HG03342 (cell line): Measurements from ENCODE around the gene TIMP3.

Experiments
- ATAC-seq: cut with Tn5 transposase; IDR thresholded peaks from one replicate; pipeline ENCODE4 v1.9.1; 2021; ENCODE audit warnings: mild to moderate bottlenecking, moderate library complexity; ENCODE audit not compliant: unreplicated experiment

TIMP3 gene

GRCh38 chr22:32805361-32805881, 3.9 kb downstream of the TIMP3 start:
- no peak for ATAC-seq

GRCh38 chr22:32806296-32806695, 4.8 kb downstream of the TIMP3 start:
- ATAC-seq: no peak

DNA sequence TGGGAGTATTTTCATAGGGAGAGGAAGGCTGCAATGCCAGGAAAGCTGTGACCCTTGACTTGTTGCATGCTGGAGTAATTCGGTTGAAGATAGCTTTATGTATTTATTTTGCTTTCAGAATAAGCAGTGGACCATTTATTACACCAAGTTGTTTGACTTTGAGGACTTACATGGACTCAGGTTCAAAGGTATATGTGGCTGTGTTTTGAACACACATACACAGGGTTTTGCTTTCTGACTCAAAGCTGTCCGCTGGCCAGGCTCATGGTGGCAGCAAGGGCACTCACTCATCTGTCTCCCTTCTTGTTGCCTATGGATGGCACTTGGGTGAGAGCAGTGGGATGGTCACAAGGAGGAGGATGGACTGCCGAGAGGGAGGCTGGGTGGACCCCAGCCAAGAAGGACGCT, 6.5 kb downstream of the TIMP3 start:
- ATAC-seq: no peak

DNA sequence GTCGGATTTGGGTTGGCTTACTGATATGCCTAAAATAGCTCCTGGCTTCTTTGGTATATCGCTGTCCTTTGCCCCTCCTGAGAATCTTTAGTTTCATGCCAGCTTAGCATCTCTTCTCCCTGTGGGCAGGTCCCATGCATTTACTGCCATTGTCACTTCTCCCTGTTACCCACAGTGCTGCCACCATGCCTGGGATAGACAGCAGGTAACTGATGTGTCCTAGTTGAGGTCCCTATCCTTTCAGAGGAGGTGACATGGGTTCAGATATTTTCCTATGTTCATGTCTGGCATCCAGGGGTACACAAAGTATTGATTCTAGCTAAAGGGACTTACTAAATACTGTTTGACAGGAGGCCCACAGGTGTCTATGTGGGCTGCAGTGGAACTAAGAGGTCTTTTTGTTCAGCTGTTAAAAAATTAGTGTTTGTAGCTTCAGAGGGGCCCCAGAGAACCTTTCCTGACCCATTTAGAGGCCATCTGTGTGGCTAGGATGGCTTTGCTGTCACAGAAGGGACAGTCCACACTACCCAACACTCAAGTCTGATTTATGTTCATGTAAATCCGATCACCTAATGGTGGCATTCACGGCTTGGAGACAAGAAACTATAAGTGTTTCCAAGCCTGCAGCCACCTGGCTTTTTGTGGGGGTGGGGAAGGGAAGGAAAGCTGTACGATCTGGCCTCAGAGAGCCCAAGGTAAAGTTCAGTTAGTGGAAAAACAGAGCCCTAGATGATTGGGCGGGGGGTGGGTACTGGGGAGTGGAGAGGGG, 8.5 kb downstream of the TIMP3 start:
- no peak for ATAC-seq

DNA sequence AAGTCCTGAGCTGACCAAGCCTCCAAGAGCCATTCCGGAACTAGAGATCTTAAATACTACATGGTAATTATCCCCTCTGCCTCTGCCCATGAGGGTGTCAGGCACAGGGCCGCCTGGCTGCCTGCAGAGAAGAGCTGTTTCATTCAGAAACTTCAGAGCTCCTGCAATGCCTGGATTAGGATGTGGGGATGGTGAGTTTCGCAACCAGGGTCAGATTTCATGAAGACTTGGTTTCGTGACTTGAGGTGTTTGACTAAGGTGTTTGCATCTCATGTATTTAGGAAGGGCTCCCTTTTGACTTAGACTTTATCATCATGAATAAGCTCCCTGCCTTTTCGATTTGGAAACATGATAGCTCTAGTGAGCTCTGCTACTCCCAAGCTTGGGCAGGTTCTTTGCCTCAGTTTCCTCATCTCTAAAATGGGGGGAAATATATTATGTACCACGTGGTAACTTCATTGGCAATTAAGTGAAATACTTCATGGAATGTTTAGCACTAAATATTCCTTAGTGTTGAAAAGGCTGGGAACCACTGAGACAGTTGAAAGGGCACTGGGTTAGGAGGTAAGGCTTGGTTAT, 9.1 kb downstream of the TIMP3 start:
- ATAC-seq: no peak

- no peak for ATAC-seq
Observed at GRCh38 chr22:32811788-32812545, 10.5 kb downstream of the TIMP3 start.

DNA sequence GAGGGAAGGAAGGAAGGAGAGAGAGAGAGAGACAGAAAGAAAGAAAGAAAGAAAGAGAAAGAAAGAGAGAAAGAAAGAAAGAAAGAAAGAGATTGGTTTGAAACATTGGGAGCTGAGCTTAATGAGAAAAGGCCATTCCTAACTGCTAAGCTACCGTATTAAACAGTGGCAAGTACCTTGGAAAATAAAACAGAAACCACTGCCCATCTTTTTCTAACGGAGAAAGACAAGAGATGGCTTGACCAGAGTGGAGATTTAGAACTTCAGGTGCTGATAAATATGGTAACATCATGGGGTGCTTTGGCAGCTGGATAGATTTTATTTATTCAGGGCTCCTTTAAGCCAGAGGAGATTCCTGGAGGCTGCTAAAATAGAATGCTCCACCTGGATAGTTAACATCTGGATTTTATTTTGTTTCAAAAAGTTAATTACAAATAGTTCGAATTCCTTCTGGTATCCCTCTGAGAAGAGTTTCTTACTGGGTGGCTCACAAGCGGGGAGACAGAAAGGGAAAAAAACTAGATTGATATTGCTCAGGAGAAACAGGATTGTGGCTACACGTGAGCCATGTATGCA, 12.9 kb downstream of the TIMP3 start:
- ATAC-seq: no peak

DNA sequence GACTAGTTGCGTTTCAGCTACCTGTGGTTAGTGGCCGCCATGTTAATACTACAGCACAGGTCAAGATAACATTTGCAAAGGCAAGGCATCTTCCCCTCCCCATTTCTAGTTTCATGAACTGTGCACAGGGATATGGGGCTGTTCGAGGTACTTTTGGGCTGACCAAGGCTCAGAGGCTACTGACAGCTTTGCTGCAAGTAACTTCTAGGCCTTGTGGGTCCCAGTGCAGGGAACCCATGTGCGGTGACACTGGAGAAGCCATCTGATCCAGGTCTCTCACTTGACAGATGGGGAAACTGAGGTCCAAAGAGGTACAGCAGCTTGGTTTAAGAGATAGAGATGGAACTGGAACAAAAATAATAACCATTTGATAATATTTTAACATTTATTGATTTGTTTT, 13.6 kb downstream of the TIMP3 start:
- no peak for ATAC-seq

DNA sequence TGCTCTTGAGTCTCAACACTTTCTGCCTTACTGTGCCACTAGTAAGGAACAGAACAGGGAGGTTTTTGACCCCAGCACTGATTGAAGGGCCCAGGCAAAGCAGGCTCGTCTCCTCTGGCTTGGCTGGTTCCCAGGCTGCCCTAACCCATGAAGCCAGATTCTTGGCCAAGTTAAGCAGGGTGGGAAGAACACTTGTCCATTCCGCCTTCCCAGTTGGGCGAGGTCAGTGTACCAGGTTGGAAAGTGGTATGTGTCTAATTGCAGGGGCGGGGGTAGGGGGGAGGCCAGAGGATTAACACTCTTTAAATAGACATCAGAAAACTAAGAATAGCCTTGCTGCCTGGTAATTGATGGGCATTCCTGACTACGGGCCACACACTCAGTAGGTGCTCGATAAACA, 14.4 kb downstream of the TIMP3 start:
- ATAC-seq: no peak

- ATAC-seq: no peak
Observed at GRCh38 chr22:32817137-32817730, 15.7 kb downstream of the TIMP3 start.

DNA sequence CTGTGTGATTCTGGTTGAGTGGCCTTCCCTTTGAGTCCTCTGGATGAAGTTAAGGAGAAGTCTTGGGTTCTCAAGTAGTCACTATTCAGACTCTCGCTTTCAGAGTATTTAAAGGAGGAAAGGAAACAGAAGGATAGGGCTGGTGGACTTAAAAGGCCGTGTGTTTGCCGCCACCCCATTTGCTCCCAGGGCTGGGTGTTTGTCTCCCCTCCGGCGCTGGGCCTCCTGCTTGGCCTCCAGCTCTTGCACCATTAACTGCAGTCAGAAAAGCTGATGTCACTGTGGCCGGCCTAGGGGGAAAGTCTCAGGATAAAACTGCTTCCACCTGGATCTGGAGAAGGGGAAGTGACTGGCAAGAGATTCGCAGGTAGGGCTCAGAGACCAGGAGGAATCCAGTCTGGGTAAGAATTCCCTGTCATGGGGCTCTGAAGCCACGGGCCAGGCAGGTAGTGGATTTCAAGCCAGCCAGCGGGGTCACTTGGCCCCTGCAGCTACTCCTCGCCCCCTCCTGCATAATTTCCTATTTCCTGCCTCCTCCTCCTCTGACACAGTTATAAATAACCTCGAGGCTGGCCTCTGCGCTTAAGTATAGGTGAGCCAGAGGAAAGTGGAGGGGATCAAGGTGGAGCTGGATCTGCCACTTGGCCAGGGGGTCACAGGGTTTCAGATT, 17.1 kb downstream of the TIMP3 start:
- ATAC-seq: no peak

DNA sequence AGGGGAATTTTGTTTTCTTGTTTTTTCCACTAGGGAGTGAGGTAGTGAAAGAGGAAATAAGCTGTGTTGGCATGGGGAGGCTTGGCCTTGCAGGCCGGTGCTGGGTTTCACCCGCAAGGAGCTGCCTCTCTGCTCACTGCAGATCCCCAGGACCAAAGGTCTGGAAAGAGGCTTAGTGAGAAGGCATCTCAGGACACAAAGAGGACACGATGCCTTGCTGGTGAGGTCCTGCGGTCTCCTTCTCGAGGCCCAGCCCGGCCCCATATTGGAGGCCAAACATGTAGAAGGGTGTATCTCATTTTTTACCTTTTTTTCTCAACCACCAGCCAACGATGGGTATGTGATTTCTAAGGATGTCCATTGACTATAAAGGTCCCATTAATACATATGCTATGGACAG, 17.6 kb downstream of the TIMP3 start:
- ATAC-seq: no peak

DNA sequence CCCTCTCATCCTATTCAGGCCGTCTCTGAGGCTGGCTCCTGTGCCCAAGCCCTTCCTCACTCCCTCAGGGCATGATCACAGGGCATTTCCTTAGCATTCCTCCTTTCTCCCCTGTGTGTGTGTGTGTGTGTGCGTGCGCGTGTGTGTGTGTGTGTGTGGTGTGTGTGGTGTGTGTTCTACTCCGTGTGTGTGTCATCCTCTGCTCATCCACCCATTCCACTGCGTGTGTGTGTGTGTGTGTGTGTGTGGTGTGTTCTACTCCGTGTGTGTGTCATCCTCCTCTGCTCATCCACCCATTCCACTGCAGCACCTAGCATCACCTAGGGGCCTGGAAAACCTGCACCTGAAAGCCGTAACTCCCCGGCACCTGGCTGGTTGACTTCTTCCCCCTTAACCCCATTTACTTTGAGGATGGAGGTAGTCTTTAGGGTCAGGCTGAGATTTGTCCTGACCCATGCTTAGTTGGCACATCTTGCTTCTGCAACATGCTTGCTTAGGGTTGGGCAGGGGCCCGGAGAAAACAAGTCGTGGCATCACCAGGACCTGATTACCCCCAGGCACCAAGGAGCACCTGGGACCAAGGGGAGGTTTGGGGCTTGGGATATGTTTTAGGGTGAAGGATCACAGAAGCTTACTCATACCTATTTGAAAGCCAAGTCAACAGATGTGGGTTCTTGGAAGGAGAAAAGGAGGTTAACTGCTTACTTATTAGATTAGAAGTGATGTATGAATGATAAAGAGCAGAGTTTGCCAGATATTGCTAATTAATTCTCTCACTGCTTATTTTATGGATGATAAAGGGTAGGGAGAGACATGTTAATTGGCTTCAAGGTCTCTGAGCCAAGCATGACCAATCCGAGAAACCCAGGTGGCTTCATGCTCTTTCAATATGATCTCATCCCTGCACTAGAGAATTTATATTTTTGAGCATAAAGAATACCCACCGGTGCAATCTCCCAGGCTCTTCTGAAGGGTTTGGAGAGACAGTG, 18.9 kb downstream of the TIMP3 start:
- ATAC-seq: no peak

- ATAC-seq: no peak
Observed at GRCh38 chr22:32822179-32822877, 20.8 kb downstream of the TIMP3 start.

GRCh38 chr22:32823024-32823730, 21.7 kb downstream of the TIMP3 start:
- no peak for ATAC-seq

- ATAC-seq: no peak
Observed at GRCh38 chr22:32824531-32825312, 23.2 kb downstream of the TIMP3 start.

GRCh38 chr22:32826537-32826936, 25.0 kb downstream of the TIMP3 start:
- ATAC-seq: no peak
